Breast epithelium (tissue), 3 donors: ENCODE measurements around the gene ADAMTS17.

Experiments used
- CTCF ChIP-seq, 3 donors: fragments of 450-650 bp; IDR thresholded peaks; one replicate each; pipeline ENCODE4 v1.5.1; 2016 to 2017; ENCODE audit warnings: antibody characterized with exemption in 3 of 3, mild to moderate bottlenecking in 3 of 3, moderate library complexity in 3 of 3
- POLR2AphosphoS5 ChIP-seq, 3 donors: sonication (generic); formaldehyde crosslinking; IDR thresholded peaks; one replicate each; pipeline ENCODE4 v1.6.1; 2017; ENCODE audit warnings: antibody characterized with exemption in 3 of 3

- TF ChIP-seq CTCF (IDR thresholded peaks at IDR 0.05) (no peak), POLR2AphosphoS5 (IDR thresholded peaks at IDR 0.05) (no peak)
These were observed 319.0 kb downstream of the ADAMTS17 start for GRCh38 chr15:100022806-100023205.
